ENCODE data around the gene SLC2A8.

Gene SLC2A8

DNA sequence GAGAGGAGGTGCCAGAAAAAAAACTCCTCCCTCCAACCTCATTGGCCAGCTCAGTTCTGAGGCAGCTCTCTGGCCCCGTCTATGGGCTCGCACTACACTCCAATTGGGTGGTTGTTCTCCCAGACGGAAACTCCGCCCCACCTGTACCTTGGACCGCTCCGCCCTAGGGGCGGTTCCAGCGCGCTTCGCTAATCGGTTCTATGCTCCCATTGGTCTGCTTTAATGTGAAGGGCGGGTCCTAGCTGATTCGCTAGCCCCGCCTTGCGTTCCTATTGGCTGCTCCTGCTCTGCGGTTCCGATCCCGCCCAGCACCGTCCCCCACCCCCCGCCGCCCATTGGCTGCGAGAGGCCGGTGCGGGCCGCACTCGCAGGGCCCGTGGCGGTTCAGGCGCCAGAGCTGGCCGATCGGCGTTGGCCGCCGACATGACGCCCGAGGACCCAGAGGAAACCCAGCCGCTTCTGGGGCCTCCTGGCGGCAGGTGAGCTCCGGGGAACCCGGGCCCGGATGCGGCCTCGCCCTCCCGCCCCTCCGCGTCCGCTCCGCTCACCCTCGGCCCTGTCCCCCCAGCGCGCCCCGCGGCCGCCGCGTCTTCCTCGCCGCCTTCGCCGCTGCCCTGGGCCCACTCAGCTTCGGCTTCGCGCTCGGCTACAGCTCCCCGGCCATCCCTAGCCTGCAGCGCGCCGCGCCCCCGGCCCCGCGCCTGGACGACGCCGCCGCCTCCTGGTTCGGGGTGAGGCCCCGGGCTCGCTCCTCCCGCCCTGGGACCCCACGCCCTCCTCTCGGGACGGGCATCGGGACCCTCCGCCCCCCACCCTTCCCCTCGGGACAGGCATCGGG, at the start of gene SLC2A8:
SLC2A8 (plus strand) TSS at position 362 of the 838 bp plus-strand sequence; CDS start at position 424, 62 bp downstream.
- peak; percentile 100 for DNase-seq

DNA sequence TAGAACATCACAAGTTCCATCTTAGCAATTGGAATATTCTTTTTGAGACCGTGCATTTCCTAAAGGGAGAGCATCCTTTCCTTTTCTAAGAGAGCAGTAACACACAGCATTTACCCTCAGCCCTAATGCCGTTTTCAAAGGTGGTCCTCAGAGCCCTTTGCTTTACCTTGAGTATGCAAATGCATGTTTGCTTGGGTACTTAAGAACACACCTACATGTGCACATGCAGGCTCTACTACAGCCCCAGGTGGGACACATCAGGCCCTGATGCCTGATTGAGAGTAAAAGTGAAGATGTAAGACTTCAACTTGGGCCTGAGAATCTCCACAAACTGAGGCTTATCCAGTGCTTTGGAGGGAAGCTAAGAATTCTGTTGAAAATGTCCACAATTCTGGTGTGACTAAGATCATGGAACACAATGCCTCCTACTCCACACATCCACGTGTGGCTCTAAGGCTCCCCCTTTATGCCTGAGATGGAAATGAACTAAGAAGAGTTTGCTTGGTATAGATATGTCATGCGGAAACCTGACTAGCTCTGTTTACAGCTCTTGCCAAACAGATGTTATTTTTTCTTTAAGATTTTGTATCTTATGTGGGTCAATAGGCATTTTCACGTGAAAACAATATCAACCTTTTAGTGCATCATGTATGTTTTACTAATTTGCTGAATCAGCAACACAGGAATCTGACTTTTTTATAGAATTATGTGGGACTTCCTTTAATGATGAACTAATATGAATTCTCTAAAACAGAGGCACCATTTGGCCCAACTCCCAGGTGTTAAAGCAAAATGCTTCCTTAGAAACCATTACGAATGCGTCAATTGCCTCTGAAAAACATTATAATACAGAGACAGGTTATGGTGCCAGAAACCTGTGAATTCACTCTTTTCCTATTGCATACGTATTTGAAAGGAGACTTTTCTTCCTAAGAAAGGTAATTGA, 48.9 kb upstream of the SLC2A8 start:
- peak; percentile 53 for DNase-seq

GRCh38 chr9:127349483-127350113, 47.4 kb upstream of the SLC2A8 start:
- no peak for DNase-seq

GRCh38 chr9:127351182-127352166, 45.5 kb upstream of the SLC2A8 start:
- DNase-seq = peak; percentile 31

DNA sequence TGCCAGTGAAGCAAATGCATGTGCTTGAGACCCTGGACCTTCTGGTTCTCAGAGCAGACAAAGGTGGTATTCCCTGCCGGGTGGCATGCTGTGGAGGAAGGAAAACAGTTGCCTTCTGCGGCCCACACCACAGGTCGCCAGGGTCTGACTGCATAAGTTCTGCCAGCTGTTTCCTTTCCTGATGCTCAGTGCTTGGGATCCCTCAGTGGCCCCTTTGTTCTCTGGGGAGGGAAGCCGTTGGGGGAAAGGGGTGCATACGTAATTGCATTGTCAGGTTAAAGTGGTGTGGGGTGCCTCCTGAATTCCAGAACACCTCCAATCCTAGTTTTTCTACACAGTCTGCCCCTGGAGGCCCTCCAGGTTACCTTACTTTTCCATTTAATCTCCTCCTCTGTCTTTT, 43.1 kb upstream of the SLC2A8 start:
- DNase-seq = no peak

GRCh38 chr9:127356906-127357305, 40.1 kb upstream of the SLC2A8 start:
- no peak for DNase-seq

DNA sequence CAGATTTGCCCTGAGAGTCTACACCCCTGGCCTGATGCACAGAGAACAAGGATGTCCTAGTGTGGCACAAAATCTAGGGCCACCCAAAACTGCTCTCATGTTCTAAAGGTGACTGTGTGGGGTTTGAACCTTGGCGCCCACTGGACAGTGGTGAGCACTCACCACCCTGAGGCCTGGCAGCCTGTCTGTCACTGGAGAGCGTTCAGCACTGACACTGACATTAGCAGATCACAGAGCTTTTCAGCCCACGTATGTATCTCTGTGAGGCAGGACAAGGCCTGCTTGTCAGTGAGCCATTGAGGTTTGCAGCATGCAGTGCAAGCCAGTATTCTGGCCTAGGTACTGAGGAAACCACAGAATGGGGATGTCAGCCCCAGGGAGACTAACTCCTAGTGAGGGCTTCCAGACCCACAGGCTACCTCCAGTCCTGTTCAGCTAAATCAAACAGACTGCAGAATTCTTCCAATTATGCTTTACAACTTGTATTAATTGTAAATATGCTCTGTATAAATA, 38.9 kb upstream of the SLC2A8 start:
- DNase-seq = no peak

- no peak for DNase-seq
Observed at GRCh38 chr9:127358770-127359169, 38.2 kb upstream of the SLC2A8 start.

- no peak for DNase-seq
Observed at GRCh38 chr9:127360250-127360649, 36.7 kb upstream of the SLC2A8 start.

- peak; percentile 43 for DNase-seq
Observed at GRCh38 chr9:127360829-127361228, 36.1 kb upstream of the SLC2A8 start.

- DNase-seq = no peak
Observed at GRCh38 chr9:127361561-127361960, 35.4 kb upstream of the SLC2A8 start.

DNA sequence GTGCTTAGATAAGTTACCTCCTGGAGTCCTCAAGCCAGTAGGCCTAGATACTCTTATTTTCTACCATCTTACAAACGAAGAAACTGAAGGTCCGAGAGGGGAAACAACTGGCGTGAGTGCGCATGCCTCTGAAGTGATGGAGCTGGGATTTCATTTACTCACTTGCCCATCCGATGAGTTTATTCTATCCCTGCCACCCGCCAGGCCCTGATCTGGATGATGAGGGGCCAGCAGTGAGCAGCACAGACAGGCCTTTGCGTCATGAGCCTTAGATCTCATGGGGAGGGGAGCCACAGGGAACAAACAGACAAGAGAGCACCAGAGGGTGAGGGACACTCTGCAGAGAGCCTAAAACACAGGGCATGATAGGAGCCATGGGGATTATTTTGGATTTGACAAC, 34.1 kb upstream of the SLC2A8 start:
- no peak for DNase-seq

DNA sequence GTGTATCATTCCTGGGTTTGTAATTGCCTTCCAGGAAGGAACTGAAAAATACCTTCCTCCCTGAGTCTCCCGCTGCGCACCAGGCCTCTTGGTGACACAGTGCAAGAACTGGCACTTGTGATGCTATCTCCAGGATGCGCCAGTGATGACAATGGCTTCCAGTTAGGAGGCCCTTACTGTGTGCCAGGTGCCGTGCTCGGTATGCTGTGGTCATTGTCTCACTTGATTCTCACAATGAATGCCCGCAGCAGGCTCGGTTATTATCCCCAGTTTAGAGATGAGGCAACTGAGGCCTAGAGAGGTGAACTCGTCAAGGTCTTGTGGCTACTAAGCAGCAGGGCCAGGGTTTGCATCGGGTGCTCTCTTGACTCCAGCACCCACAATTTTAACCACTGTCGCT, 31.5 kb upstream of the SLC2A8 start:
- DNase-seq = no peak

- no peak for DNase-seq
Observed at GRCh38 chr9:127366594-127366993, 30.4 kb upstream of the SLC2A8 start.

- no peak for DNase-seq
Observed at GRCh38 chr9:127368852-127369402, 28.0 kb upstream of the SLC2A8 start.

- DNase-seq = no peak
Observed at GRCh38 chr9:127369428-127369827, 27.5 kb upstream of the SLC2A8 start.

- no peak for DNase-seq
Observed at GRCh38 chr9:127370147-127370579, 26.8 kb upstream of the SLC2A8 start.

DNA sequence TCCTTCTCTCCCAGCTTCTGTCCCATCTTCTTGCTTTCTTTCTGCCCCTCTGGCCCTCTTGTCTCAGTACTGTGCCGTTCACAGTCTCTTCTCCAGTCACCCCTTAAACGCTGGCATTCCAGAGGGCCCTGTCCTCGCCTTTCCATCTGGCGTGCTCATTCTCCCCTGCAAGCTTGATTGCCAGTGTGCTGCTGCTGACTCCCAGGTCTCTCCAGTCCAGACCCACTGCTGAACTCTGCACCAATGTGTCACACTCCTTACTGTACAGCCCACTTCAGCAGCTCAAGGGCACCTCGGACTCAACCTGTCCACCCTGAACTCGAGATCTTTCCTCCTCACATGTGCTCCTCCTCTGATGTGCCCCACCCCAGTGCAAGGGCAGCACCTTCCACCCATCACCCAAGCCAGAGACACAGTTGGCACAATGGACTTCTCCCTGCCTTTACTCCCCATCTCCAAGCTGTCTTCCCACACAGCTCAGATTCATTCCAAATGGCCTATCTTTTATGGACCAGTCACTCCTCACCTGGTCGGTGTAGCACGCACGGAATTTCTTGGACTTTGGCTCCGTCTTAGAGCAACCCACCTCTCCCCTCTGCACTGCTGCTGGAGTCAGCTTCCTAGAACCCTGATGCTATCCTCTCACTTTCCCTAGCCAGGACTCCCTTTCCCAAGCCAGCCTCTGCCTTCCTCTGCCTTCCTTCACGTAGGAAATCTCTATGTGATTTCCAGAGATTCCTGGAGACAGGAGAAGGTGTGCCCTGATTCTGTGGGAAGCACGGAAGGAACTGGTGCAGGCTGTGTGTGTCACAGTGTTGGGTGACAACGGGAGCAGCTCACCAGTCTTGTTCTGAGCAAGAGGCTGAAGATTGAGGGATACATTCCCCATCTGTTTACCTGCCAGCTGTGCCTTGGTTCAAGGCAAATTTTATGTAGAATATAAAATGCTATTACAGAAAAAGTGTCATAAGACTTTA, 26.0 kb upstream of the SLC2A8 start:
- no peak for DNase-seq

GRCh38 chr9:127380479-127380878, 16.5 kb upstream of the SLC2A8 start:
- DNase-seq = no peak

DNA sequence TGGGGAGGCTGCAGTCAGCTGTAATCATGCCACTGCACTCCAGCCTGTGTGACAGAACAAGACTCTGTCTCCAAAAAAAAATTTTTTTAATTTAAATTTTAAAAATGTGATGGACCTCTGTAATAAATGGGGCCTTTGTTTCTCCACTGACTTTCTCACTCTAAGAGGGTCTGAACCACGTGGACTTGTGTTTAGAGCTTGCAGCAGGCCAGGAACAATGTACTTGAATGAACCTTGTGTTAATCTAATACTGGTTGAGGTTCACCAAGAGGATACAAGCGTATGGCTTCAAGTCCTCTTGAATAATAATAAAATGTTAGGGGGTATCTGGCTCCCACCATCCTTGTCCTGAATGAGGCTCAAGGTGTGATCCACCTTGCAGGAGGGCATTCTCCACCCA, 14.4 kb upstream of the SLC2A8 start:
- no peak for DNase-seq
